Stimulated activated CD8-positive, alpha-beta memory T cell treated with anti-CD3 and anti-CD28 coated beads, Interleukin-15, amount 100 ng/mL, for 48 hours (primary cell): ENCODE data around the gene MDFIC2.

Source experiments
- DNase-seq, 2 donors: peaks; one replicate each; pipeline ENCODE4 v3.0.0-alpha.2; 2020; ENCODE audit warnings: low read depth in 2 of 2

Gene MDFIC2

GRCh38 chr3:70182166-70182565 is 130.3 kb downstream of the MDFIC2 start:
- DNase-seq = no peak

- DNase-seq = no peak
These were observed 131.8 kb downstream of the MDFIC2 start for GRCh38 chr3:70180664-70181063.

GRCh38 chr3:70179111-70179510 is 133.3 kb downstream of the MDFIC2 start:
- no peak for DNase-seq

GRCh38 chr3:70177881-70178645 is 134.4 kb downstream of the MDFIC2 start:
- no peak for DNase-seq

- no peak for DNase-seq
These were observed 136.2 kb downstream of the MDFIC2 start for GRCh38 chr3:70176224-70176623.

- no peak for DNase-seq
These were observed 155.6 kb downstream of the MDFIC2 start for GRCh38 chr3:70156808-70157207.

GRCh38 chr3:70150599-70150998 is 161.8 kb downstream of the MDFIC2 start:
- DNase-seq = no peak

- no peak for DNase-seq
These were observed 162.6 kb downstream of the MDFIC2 start for GRCh38 chr3:70149714-70150400.
